Left lung (tissue), 10 donors: Measurements from ENCODE around the gene ERBIN. TPM values are rescaled to one million over a fixed set of nuclear protein-coding genes. Genes with fewer than 3 reads are reported as not detected.

Experiments
- ATAC-seq: fragments of 200-7000 bp; cut with Tn5 transposase; one replicate; pipeline ENCODE4 v1.9.1; 2020; ENCODE audit warnings: moderate library complexity
- DNase-seq, 4 donors: peaks; one replicate each; pipeline ENCODE4 v3.0.0-alpha.2; 2013 to 2020
- H3K27ac ChIP-seq, 2 donors: fragments of 200-600 bp; sonication (generic) in 1 of 2; one replicate each; pipeline versions ENCODE4 v1.5.0 to v1.8.0; 2020 to 2021
- H3K27me3 ChIP-seq, 2 donors: fragments of 200-600 bp; sonication (generic) in 1 of 2; one replicate each; pipeline versions ENCODE4 v1.5.0 to v1.8.0; 2020 to 2021
- H3K36me3 ChIP-seq, 2 donors: fragments of 200-600 bp; sonication (generic) in 1 of 2; one replicate each; pipeline versions ENCODE4 v1.5.0 to v1.8.0; 2020 to 2021
- H3K4me1 ChIP-seq, 2 donors: fragments of 200-600 bp; one replicate each; pipeline ENCODE4 v1.8.0; 2021
- H3K4me3 ChIP-seq, 2 donors: fragments of 200-600 bp; sonication (generic) in 1 of 2; one replicate each; pipeline versions ENCODE4 v1.5.0 to v1.8.0; 2020 to 2021; ENCODE audit warnings: mild to moderate bottlenecking in 1 of 2
- H3K9me3 ChIP-seq, 2 donors: fragments of 200-600 bp; sonication (generic) in 1 of 2; one replicate each; pipeline versions ENCODE4 v1.5.0 to v1.8.0; 2020 to 2021
- CTCF ChIP-seq, 2 donors: fragments of 200-600 bp; sonication (generic) in 1 of 2; IDR thresholded peaks; one replicate each; pipeline versions ENCODE4 v1.5.0 to v1.8.0; 2021; ENCODE audit warnings: antibody characterized with exemption in 2 of 2
- intact Hi-C, 2 donors: fragments of 100-400 bp; cut with DNase I; formaldehyde crosslinking; loops; one replicate each; pipeline versions ENCODE4 v1.11.2 to v1.14.2; 2022
- polyA plus RNA-seq, 6 donors: library from polyadenylated mRNA; unstranded; fragments of 120-200 nt; gene quantifications; one replicate each; pipeline ENCODE4 v1.2.1, GENCODE V29; 2013; ENCODE audit not compliant: insufficient read length in 6 of 6
- total RNA-seq, 2 donors: library from RNA; stranded (reverse); fragmentation: NEBNext Ultra II Directional; extraction: Animal tissue kit (Norgen Biotek cat#: 25700); gene quantifications; one replicate each; pipeline ENCODE4 v1.2.1, GENCODE V29; 2021
- donor health status: DM: no; HTN: yes; CAD: no.
- donor health status: DM: no; HTN: no; CAD: no.

ERBIN gene
- total and polyA plus RNA-seq, 8 donors = 72.8 to 87.2 (median 79.3) TPM

GRCh38 chr5:66118304-66118703 lies 191.9 kb downstream of the ERBIN start:
- Histone ChIP-seq H3K27ac (no peak overlapping the region), H3K4me3 (no peak overlapping the region), H3K4me1 (no peaks in the 10 kb centered on the region), H3K27me3 (no peaks in the 10 kb centered on the region), H3K9me3 (peaks cover 0 to 1% of the 10 kb centered on the region in 2 donors), H3K36me3 (no peaks in the 10 kb centered on the region)
- DNase-seq = no peak
- no peak for ATAC-seq
- intact Hi-C loops = no loop called here
- TF ChIP-seq CTCF (IDR thresholded peaks at IDR 0.05) = no peak

- DNase-seq = no peak
- Histone ChIP-seq H3K27me3 (no peaks in the 10 kb centered on the region), H3K27ac (no peak overlapping the region), H3K4me1 (no peaks in the 10 kb centered on the region), H3K36me3 (no peaks in the 10 kb centered on the region), H3K4me3 (no peak overlapping the region), H3K9me3 (no peaks in the 10 kb centered on the region)
- no peak for TF ChIP-seq CTCF (IDR thresholded peaks at IDR 0.05)
- intact Hi-C loops = no loop called here
- ATAC-seq = no peak
Measured at GRCh38 chr5:66122379-66123034, 196.1 kb downstream of the ERBIN start.

GRCh38 chr5:66129144-66129543 lies 202.8 kb downstream of the ERBIN start:
- Histone ChIP-seq H3K4me3 (no peak overlapping the region), H3K27ac (no peak overlapping the region), H3K27me3 (no peaks in the 10 kb centered on the region), H3K36me3 (no peaks in the 10 kb centered on the region), H3K9me3 (no peaks in the 10 kb centered on the region), H3K4me1 (no peaks in the 10 kb centered on the region)
- DNase-seq (no peak), ATAC-seq (no peak)
- TF ChIP-seq CTCF (IDR thresholded peaks at IDR 0.05) = no peak
- intact Hi-C loops = no loop called here

- H3K4me1 ChIP-seq = no peaks in the 10 kb centered on the region
- no peak overlapping the region for H3K27ac ChIP-seq
- no peaks in the 10 kb centered on the region for H3K27me3 ChIP-seq
- DNase-seq (no peak), ATAC-seq (no peak)
- no peak for TF ChIP-seq CTCF (IDR thresholded peaks at IDR 0.05)
- no peak overlapping the region for H3K4me3 ChIP-seq
- intact Hi-C loops = no loop called here
- H3K9me3 ChIP-seq = no peaks in the 10 kb centered on the region
- H3K36me3 ChIP-seq = no peaks in the 10 kb centered on the region
Measured at GRCh38 chr5:66130493-66130892, 204.1 kb downstream of the ERBIN start.

Other genes starting within 250 kb of the ERBIN start
- gene SGTB, start 204.5 kb upstream of the ERBIN start, total RNA-seq = 10 to 100 TPM; 12.7 to 22.6 TPM
- gene SGTB, start 204.5 kb upstream of the ERBIN start, polyA plus RNA-seq = 10 to 100 TPM in 1 of 6 donors, 1 to 10 TPM in 5; 7.7 to 10.6 (median 8.5) TPM
- 10 to 100 TPM; 18.0 to 29.1 TPM for gene NLN, start 204.4 kb upstream of the ERBIN start, total RNA-seq
- gene NLN, start 204.4 kb upstream of the ERBIN start, polyA plus RNA-seq = 10 to 100 TPM; 19.5 to 25.0 (median 22.3) TPM
- gene SREK1, start 217.7 kb downstream of the ERBIN start, total RNA-seq = 10 to 100 TPM; 52.4 to 62.8 TPM
- gene SREK1, start 217.7 kb downstream of the ERBIN start, polyA plus RNA-seq = 100 to 1,000 TPM; 154 to 205 (median 170) TPM